ENCODE data around the gene DPP6.

GRCh38 chr7:154765118-154765517 lies 712.9 kb downstream of the DPP6 start:
- TF ChIP-seq POLR2AphosphoS5 (IDR thresholded peaks at IDR 0.05) (no peak), POLR2A (IDR thresholded peaks at IDR 0.05) (no peak)
